K562 (cell line): ENCODE data around the gene HRC. TPM values are rescaled to one million over a fixed set of nuclear protein-coding genes. Genes with fewer than 3 reads are reported as not detected.

Source experiments
- ATF7 ChIP-seq: fragments of 450-650 bp; IDR thresholded peaks from 2 replicates; pipeline ENCODE4 v1.7.1; 2014; ENCODE audit warnings: mild to moderate bottlenecking, moderate library complexity
- ELF4 ChIP-seq: fragments of 450-650 bp; formaldehyde crosslinking; IDR thresholded peaks from 2 replicates; pipeline ENCODE4 v1.4.0; 2022; ENCODE audit warnings: missing genetic modification characterization
- EP300 ChIP-seq: IDR thresholded peaks from 2 replicates; pipeline ENCODE4 v1.6.1; 2012; ENCODE audit warnings: low read length, improper control_type of control experiment
- EZH2 ChIP-seq: IDR thresholded peaks from 2 replicates; pipeline ENCODE4 v1.6.1; 2012; ENCODE audit warnings: low read depth, mild to moderate bottlenecking, inconsistent platforms, low read length, borderline replicate concordance
- GATAD2A ChIP-seq: fragments of 450-650 bp; IDR thresholded peaks from 2 replicates; pipeline ENCODE4 v1.6.1; 2017
- PRDM10 ChIP-seq: fragments of 450-650 bp; IDR thresholded peaks from 2 replicates; pipeline ENCODE4 v1.6.1; 2018; ENCODE audit not compliant: partially characterized antibody
- SIN3A ChIP-seq, 2 experiments: fragments of 150-350 bp in 1 of 2; IDR thresholded peaks; 2 replicates each; pipeline ENCODE4 v1.6.1; 2011 to 2016; ENCODE audit warnings: borderline replicate concordance in 2 of 2, low read depth in 2 of 2, low read length in 2 of 2, mild to moderate bottlenecking in 2 of 2, moderate library complexity in 2 of 2; ENCODE audit not compliant: control insufficient read depth in 1 of 2
- YY1 ChIP-seq, 3 experiments: IDR thresholded peaks; 2 replicates each; pipeline ENCODE4 v1.6.1; 2011; ENCODE audit warnings: low read length in 2 of 3, mild to moderate bottlenecking in 2 of 3, moderate library complexity in 2 of 3, borderline replicate concordance in 1 of 3, control low read depth in 1 of 3, low read depth in 1 of 3; ENCODE audit not compliant: insufficient read depth in 3 of 3, insufficient replicate concordance in 2 of 3, control insufficient read depth in 1 of 3, insufficient read length in 1 of 3; ENCODE audit errors: extremely low read depth in 1 of 3
- ZNF175 ChIP-seq: fragments of 200-800 bp; sonication (Bioruptor generic); IDR thresholded peaks from 2 replicates; pipeline ENCODE4 v1.6.1; 2016; ENCODE audit warnings: low read depth, mild to moderate bottlenecking, missing genetic modification characterization, missing compliant biosample characterization
- ZNF592 ChIP-seq: fragments of 450-650 bp; IDR thresholded peaks from 2 replicates; pipeline ENCODE4 v1.6.1; 2017; ENCODE audit warnings: antibody characterized with exemption, mild to moderate bottlenecking
- polyA plus RNA-seq, 8 experiments: library from polyadenylated mRNA; depleted of rRNA in 4 of 8; stranded (reverse) in 5 of 8; unstranded in 3 of 8; fragments of >200 nt; fragmentation: Nextera tagmentation in 2 of 8; fragmentation: Illumina TruSeq in 1 of 8; extraction: Ambion mirVana in 2 of 8; extraction: Trizol in 1 of 8; gene quantifications; 2 replicates each; pipeline versions ENCODE4 v1.2.1 to v1.2.3, GENCODE V29; 2011 to 2014; ENCODE audit warnings: inconsistent platforms in 1 of 8, missing spikeins in 1 of 8
- total RNA-seq, 7 experiments: library from RNA; depleted of rRNA in 6 of 7; stranded (reverse); fragments of >200 nt in 6 of 7; fragmentation: Illumina TruSeq in 2 of 7; extraction: Trizol in 2 of 7; gene quantifications; 2 replicates each; pipeline versions ENCODE4 v1.2.1 to v1.2.3, GENCODE V29; 2011 to 2021; ENCODE audit warnings: low replicate concordance in 1 of 7
- TF ChIP-seq, protein P1 (sequence below), 3 experiments: IDR thresholded peaks in 2 of 3; conservative IDR thresholded peaks in 1 of 3; 2 replicates each; pipeline ENCODE4 v1.5.1; 2011 to 2012; ENCODE audit warnings: low read length in 3 of 3, mild to moderate bottlenecking in 3 of 3, control low read depth in 2 of 3, improper control_type of control experiment in 1 of 3, inconsistent platforms in 1 of 3, low read depth in 1 of 3, mixed read lengths in 1 of 3, moderate library complexity in 1 of 3; ENCODE audit not compliant: insufficient read depth in 2 of 3
- TF ChIP-seq, protein P2 (sequence below), 2 experiments: IDR thresholded peaks in 1 of 2; conservative IDR thresholded peaks in 1 of 2; 2 replicates each; pipeline ENCODE4 v1.6.1; 2016; ENCODE audit warnings: low read depth in 2 of 2, mild to moderate bottlenecking in 1 of 2, missing compliant biosample characterization in 1 of 2, missing genetic modification characterization in 1 of 2, moderate library complexity in 1 of 2

The HRC gene
- total and polyA plus RNA-seq, 9 of the 15 experiments (the other 6 are each of a cell fraction or from before 2014, with no cell fraction given), result 0.66 to 18.7 (median 13.1) TPM

DNA sequence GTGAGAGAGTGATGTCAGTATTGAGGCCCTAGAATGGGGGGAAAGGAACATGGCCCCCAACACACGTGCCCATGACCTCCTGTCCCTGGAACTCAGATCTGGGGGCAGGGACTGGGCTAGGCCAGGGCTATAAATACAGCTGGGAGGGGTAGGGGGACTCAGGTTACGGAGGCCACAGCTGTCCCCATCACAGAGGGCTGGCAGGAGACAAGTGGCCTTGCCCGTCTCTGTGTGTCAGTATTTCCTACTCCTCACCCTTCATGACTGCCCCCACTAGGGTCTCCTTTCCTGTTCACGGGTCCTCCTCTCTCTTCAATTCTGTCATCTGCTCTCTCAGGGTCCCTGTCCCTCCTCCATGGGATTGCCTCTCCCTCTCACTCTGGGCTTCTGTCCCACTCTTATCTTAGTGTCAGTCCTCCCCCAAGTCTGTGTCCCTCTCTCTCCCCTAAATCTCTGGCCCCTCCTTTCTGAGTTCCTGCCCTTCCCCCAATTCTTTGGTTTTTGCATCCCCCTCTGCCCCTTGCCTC, 687 bp upstream of the HRC start (continued):
- peak; percentile 30 to 77 (median 44) for TF ChIP-seq YY1 (IDR thresholded peaks at IDR 0.05; ENCODE audit: borderline replicate concordance in 1 of 3, control insufficient read depth in 1 of 3, extremely low read depth in 1 of 3, insufficient read depth in 3 of 3, insufficient read length in 1 of 3, insufficient replicate concordance in 2 of 3, low read depth in 1 of 3, low read length in 2 of 3)
- peak; percentile 67; the same call in 1 of the 2 replicates for TF ChIP-seq ELF4
- TF ChIP-seq PRDM10, result peak; percentile 96
- TF ChIP-seq GATAD2A, result peak; percentile 64
- peak; percentile 36; the same call in 1 of the 2 replicates for TF ChIP-seq EP300
- TF ChIP-seq ZNF175 (CRISPR knock-in tag), result no peak
- TF ChIP-seq EZH2, result no peak
- TF ChIP-seq ZNF592, result 0 out of 2 replicates have a peak, but pooled peaks have one; percentile 49
- peak; percentile 77; the same call in 1 of the 2 replicates for TF ChIP-seq ATF7
- 0 out of 4 replicates have a peak, but pooled peaks of 1 of the 2 experiments have one; percentile 10 for TF ChIP-seq SIN3A (IDR thresholded peaks at IDR 0.05; ENCODE audit: borderline replicate concordance in 2 of 2, control insufficient read depth in 1 of 2, low read depth in 2 of 2, low read length in 2 of 2)
- TF ChIP-seq, protein P1, sequence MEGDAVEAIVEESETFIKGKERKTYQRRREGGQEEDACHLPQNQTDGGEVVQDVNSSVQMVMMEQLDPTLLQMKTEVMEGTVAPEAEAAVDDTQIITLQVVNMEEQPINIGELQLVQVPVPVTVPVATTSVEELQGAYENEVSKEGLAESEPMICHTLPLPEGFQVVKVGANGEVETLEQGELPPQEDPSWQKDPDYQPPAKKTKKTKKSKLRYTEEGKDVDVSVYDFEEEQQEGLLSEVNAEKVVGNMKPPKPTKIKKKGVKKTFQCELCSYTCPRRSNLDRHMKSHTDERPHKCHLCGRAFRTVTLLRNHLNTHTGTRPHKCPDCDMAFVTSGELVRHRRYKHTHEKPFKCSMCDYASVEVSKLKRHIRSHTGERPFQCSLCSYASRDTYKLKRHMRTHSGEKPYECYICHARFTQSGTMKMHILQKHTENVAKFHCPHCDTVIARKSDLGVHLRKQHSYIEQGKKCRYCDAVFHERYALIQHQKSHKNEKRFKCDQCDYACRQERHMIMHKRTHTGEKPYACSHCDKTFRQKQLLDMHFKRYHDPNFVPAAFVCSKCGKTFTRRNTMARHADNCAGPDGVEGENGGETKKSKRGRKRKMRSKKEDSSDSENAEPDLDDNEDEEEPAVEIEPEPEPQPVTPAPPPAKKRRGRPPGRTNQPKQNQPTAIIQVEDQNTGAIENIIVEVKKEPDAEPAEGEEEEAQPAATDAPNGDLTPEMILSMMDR (IDR thresholded peaks at IDR 0.05 in 2 of 3, conservative IDR thresholded peaks at IDR 0.05 in 1 of 3; ENCODE audit: insufficient read depth in 2 of 3, low read depth in 1 of 3, low read length in 3 of 3), result no peak
- TF ChIP-seq, protein P2, sequence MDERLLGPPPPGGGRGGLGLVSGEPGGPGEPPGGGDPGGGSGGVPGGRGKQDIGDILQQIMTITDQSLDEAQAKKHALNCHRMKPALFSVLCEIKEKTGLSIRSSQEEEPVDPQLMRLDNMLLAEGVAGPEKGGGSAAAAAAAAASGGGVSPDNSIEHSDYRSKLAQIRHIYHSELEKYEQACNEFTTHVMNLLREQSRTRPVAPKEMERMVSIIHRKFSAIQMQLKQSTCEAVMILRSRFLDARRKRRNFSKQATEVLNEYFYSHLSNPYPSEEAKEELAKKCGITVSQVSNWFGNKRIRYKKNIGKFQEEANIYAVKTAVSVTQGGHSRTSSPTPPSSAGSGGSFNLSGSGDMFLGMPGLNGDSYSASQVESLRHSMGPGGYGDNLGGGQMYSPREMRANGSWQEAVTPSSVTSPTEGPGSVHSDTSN (CRISPR knock-in tag; IDR thresholded peaks at IDR 0.05; ENCODE audit: low read depth), result no peak
- TF ChIP-seq, protein P2 (tag; conservative IDR thresholded peaks at IDR 0.05; ENCODE audit: low read depth), result 0 out of 2 replicates have a peak, but pooled peaks have one; percentile 5
